Stimulated activated CD4-positive, alpha-beta T cell treated with anti-CD3 and anti-CD28 coated beads, Interleukin-15, amount 100 ng/mL, for 48 hours (primary cell): ENCODE measurements around the gene CAMK2B.
"Not testable (repeated sequence)": the region's sequence is repeated elsewhere in the genome, so short reads cannot be mapped to it uniquely, and the experiment has no call there.

Source experiments
- DNase-seq, 2 donors: peaks; one replicate each; pipeline ENCODE4 v3.0.0-alpha.2; 2020; ENCODE audit warnings: low read depth in 2 of 2

The CAMK2B gene

DNA sequence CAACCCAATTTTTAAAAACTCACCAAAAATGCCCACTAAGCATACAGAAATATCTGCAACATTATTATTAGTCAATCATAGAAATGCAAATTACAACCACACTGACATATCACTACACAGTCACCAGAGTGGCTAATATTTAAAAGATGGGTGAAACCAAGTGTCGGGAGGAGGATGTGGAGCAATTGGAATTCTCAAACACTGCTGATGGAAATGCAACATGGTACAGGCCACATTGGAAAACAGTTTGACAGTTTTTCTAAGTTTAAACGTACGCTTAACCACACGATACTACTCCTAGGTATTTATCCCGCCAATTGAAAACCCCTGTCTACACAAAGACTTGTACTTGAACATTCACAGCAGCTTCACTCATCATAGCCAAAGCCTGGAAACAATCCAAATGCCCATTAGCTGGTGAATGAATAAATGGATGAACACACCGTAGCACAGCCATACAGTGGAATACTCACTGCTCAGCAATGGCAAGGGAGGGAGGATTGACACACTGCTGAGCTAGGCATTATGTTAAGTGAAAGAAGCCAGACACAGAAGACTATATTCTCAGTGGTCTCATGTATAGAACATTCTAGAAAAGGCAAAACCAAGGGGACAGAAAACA is 152.5 kb downstream of the CAMK2B start:
- DNase-seq, result no peak

DNA sequence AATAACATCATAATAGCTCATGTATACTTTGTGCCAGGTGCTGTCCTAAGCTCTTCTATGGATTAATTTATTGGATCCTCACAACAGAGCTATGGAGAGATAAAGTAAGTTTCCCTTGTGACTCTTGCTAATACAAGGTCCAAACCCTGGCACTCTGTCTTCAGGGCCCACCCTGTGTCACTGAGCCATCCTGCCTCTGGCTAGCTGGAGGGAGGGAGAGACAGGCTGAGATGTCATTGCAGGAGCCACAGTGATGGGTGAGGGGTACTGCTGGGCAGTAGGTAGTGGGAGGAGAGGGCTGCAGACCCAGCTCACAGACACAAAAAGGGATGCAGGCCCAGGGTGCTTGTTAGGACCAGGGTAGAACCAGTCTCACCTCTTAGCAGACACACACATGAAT is 153.0 kb downstream of the CAMK2B start:
- DNase-seq, result no peak

DNA sequence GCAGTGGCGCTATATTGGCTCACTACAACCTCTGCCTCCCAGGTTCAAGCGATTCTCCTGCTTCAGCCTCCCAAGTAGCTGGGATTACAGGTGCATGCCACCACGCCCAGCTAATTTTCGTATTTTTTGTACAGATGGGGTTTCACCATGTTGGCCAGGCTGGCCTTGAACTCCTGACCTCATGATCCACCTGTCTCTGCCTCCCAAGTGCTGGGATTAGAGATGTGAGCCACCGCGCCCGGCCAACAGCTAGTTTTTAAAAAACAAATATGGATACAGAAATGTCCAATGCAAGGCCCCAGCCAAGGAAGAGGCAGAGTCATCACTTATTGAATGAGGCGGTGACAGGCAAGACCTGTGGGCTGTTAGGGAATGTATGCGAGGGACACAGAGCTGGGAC is 153.5 kb downstream of the CAMK2B start:
- not testable (repeated sequence) for DNase-seq

DNA sequence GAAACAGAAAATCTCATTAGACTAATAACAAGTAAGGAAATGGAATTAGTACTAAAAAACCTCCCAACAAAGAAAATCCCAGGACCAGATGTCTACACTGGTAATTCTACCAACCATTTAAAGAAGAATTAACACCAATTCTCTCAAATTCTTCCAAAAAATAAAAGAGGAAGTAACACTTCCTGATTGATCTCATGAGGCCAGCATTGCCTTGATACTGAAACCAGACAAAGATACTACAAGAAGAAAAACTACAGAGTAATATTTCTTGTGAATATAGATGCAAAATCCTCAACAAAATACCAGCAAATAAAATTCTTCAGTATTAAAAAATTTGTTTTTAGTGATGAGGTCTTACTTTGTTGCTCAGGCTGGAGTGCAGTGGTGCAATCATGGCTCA is 157.5 kb downstream of the CAMK2B start:
- DNase-seq, result no peak
